Retinal pigment epithelial cell (primary cell): Measurements from ENCODE around the gene ARHGAP24.

Experiments
- DNase-seq: peaks from one replicate; pipeline ENCODE4 v3.0.0-alpha.2; 2010; ENCODE audit warnings: low read depth
- H3K4me3 ChIP-seq: 2 replicates; pipeline ENCODE4 v1.5.1; 2011; ENCODE audit warnings: mild to moderate bottlenecking, low read length, control low read depth, moderate library complexity
- TF ChIP-seq, protein P1 (sequence below): conservative IDR thresholded peaks from 2 replicates; pipeline ENCODE4 v1.5.1; 2011; ENCODE audit warnings: low read depth, low read length, control low read depth, inconsistent platforms

ARHGAP24 gene

DNA sequence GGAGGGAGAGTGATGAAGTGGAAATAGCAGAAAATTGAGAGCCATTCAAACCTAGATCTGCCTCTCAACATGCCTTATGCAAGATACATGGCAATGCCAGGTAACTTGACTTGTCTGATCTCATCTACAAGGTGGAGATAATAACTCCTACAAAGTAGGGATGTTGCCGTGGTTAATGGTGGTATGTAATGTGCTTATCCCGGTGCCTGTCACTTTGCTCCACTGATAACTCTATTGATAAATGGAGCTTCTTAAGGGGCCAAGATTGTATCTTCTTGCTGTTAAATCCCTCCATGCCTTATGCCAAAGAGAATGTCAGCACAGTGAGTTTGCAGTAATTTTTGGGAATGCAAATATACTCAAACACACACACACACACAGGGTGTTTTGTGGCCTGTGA, 529.1 kb downstream of the ARHGAP24 start:
- TF ChIP-seq, protein P1, sequence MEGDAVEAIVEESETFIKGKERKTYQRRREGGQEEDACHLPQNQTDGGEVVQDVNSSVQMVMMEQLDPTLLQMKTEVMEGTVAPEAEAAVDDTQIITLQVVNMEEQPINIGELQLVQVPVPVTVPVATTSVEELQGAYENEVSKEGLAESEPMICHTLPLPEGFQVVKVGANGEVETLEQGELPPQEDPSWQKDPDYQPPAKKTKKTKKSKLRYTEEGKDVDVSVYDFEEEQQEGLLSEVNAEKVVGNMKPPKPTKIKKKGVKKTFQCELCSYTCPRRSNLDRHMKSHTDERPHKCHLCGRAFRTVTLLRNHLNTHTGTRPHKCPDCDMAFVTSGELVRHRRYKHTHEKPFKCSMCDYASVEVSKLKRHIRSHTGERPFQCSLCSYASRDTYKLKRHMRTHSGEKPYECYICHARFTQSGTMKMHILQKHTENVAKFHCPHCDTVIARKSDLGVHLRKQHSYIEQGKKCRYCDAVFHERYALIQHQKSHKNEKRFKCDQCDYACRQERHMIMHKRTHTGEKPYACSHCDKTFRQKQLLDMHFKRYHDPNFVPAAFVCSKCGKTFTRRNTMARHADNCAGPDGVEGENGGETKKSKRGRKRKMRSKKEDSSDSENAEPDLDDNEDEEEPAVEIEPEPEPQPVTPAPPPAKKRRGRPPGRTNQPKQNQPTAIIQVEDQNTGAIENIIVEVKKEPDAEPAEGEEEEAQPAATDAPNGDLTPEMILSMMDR: no peak

DNA sequence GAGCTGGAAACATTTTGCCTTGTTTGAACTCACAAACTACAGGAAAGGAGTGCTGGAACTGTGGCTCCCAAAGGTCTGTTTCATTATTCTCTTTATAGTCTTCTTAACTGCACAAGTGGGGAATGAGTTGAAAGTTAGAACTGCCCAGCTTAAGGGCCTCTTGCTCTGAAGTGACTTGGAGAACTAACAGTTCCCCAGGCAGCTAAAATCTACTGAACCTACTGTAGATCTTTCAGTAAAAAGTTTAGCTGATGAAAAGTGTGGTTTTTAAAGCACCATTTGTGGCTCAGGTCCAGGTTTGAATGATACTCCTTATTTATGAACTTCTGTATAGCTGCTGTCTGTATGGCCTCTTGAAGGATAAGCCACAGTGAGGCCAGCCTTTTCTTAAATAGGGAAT, 531.1 kb downstream of the ARHGAP24 start:
- H3K4me3 ChIP-seq: no peak overlapping the region
- TF ChIP-seq, protein P1: no peak
- no peak for DNase-seq

More for the DNA sequence above, 529.1 kb downstream of the ARHGAP24 start:
- H3K4me3 ChIP-seq: no peak overlapping the region
- no peak for DNase-seq

DNA sequence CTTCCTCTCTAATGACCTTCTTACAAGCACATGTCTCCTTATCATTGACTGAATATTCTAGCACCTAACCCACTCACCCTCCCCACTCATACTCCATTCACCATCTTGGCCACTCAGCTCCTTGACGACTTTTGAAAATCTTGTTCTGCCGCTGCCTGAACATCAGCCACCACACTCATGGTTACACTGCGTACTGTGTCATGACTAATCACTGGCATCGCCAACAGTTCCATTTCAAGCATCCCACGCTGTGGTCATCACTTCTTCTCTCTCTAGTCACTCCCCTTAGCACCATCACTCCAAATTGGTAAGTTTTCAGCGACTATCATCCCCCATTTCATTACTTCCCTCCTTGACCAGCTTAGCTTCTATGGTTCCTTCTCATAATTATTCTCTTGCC, 532.1 kb downstream of the ARHGAP24 start:
- TF ChIP-seq, protein P1: no peak
- no peak for DNase-seq

DNA sequence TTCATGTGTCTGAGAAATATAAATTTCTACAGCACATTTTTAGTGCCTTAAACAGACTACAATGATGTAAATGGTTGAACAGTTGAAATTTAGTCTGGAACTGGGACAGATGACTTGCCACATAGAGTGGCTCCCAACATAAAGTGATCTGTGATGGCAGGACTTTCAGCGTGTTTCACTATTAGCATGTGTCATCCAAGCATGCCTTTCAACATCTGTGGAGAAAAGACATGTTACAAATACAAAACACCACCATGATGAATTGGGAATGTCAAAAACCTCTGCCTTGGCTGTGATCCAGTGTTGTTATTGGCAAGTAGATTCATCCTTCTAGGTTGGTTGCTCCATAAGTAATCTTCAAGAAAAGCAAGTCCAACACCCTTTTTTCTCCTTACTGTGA, 536.2 kb downstream of the ARHGAP24 start:
- no peak for DNase-seq
- TF ChIP-seq, protein P1: no peak
- no peak overlapping the region for H3K4me3 ChIP-seq

More for the DNA sequence above, 532.1 kb downstream of the ARHGAP24 start:
- no peak overlapping the region for H3K4me3 ChIP-seq

DNA sequence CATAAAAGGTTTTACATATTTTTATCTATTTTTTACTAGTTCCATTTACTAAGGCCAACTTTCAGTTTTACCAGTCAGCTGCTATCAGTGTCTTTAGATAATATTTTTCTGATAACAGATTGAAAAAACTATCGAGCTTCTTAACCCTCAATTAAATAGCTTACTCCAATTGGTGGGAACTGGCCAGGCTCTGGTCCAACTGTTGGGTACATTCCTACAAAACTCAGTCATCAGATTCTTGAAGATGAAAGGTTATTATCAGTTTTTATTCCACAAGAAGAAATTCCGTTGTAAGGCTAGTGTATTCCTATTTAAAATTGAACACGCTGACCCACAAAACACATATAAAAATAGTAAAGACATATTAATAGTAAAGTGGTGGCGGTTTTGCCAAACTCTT, 538.7 kb downstream of the ARHGAP24 start:
- H3K4me3 ChIP-seq: no peak overlapping the region
- TF ChIP-seq, protein P1: no peak
- no peak for DNase-seq

DNA sequence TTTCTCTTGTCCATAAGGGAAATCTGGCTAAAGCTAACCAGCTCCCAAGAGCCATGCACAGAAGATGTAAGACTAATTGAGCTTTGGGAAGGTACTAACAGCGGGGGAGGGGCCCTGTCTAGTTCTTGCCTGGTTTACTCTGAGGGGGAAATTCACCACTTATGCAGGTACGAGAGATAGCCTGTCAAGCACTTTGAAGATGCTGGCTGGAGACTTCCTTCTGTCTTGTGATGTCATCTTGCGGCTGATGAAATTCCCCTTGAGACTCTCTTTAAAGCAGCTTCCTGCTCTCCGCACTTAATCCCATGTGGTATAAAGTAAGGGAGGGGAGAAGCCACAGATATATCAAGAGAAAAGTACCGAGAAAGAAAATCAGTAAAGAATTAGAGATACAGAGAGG, 539.6 kb downstream of the ARHGAP24 start:
- TF ChIP-seq, protein P1: no peak
- no peak overlapping the region for H3K4me3 ChIP-seq
- DNase-seq: no peak

DNA sequence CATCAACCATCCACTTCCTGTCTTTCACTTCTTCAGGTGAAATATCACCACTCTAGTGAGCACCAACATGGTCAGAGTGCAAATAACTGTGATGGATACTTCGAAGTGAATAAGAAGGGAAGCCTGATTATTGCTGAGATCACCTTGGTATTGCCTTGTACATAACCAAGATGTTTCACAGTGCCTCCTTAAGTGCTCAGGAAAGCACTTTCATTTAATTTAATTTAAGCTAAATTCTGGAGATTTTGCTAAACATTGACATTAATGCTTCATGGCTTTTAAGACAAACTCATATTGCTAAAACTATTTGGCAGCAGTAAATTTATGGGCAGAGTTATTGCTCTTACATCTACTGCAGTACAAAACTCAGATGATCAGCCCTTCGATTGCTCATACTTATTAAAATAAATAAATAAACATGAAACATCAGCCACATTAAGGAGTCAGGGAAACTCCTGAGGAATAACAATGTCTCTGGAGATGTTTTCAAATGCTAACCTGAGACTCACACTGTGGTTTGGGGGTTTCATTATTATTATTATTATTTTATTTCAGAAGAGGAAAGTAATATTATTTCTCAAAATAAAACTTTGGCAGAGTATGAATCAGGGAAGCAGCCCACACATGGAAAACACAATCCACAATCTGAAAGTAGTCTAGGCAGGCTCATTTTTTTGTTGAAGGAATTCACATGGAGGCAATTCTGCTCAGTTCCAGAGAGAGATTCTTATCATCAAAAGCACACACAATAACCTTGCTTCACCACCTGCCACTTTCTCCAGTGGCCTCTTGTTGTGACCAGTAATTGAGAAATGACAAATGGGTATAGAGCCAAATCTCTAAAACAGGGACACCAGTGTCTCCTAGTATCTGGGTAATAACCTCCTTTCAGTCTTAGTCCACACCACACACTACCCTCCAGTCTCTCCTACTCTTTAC, 540.7 kb downstream of the ARHGAP24 start:
- no peak for DNase-seq
- H3K4me3 ChIP-seq: no peak overlapping the region
- TF ChIP-seq, protein P1: no peak
